ENCODE results near the gene NQO1.

DNA sequence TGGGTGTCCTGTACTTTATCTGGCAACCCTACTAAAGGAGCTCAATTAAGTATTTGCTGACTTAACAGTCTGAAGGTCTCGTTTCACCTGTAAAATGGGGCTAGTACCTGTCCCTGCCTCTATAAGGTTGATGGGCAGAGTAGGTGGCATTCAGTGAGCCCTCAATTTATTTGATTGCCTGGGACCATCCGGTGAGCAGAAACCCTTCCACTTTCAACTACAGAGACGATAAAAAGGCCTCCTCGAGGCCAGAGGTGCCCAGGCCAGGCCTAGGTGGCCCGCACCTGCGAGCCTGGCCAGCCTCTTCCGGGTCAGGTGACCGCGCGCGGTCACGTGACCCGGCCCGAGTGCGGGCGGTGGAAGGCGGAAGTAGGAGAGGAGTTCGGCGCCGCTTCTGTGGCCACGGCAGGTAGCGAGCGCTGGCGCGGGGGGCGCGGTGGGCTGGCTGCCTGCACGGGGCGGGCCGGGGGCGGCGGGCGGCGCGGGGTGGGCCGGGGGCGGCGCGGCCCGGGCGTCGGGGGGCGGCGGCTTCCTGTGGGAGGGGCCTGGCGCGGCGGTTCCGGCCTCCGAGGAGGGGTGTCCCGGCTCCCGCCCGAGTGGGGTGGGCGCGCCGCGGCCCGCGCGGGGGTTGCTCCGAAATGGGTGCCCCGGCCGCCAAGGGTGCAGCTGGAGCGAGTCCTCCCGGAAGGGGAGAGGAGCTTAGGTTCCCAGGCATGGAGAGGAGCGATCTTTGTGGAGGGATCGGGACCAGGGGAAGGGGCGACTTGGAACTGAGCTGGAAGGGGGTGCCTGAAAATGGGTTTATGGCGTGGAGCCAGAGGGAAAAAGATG, 35.8 kb upstream of the NQO1 start, which contains the start of gene WWP2:
- TF ChIP-seq, protein P1, sequence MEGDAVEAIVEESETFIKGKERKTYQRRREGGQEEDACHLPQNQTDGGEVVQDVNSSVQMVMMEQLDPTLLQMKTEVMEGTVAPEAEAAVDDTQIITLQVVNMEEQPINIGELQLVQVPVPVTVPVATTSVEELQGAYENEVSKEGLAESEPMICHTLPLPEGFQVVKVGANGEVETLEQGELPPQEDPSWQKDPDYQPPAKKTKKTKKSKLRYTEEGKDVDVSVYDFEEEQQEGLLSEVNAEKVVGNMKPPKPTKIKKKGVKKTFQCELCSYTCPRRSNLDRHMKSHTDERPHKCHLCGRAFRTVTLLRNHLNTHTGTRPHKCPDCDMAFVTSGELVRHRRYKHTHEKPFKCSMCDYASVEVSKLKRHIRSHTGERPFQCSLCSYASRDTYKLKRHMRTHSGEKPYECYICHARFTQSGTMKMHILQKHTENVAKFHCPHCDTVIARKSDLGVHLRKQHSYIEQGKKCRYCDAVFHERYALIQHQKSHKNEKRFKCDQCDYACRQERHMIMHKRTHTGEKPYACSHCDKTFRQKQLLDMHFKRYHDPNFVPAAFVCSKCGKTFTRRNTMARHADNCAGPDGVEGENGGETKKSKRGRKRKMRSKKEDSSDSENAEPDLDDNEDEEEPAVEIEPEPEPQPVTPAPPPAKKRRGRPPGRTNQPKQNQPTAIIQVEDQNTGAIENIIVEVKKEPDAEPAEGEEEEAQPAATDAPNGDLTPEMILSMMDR (conservative IDR thresholded peaks at IDR 0.05 in 1 of 2, IDR thresholded peaks at IDR 0.05 in 1 of 2; ENCODE audit: extremely low read depth in 1 of 2, insufficient read depth in 1 of 2, low read depth in 1 of 2, low read length in 2 of 2) = no peak
- TF ChIP-seq EZH2 (IDR thresholded peaks at IDR 0.05; ENCODE audit: borderline replicate concordance, low read length) = no peak
